GM20000 (cell line): ENCODE measurements around the gene PNLIPRP2.

Source experiments
- DNase-seq: peaks from one replicate; pipeline ENCODE4 v3.0.0; 2012; ENCODE audit warnings: low spot score
- TF ChIP-seq, protein P1 (sequence below): IDR thresholded peaks from 2 replicates; pipeline ENCODE4 v1.5.1; 2012; ENCODE audit warnings: mild to moderate bottlenecking, control low read depth; ENCODE audit errors: extremely low read depth, missing control alignments

The PNLIPRP2 gene

DNA sequence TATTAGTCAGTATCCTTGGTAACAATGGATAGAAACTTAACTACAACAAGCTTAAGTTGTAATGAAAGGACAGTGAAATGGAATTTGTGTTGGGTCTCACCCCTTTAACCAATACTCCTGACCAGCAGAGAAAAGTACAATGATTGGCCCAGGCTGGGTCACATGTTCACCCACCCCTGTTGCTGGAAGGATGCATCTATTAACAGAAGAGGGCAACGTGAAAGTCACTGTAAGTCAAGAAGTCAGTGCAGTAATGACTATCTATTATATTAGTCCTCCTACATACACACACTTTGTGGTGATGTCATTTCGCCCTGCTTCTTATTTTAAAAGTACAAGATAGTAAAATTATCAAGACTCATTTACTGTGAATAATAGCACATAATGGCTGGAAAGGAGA lies 16.2 kb downstream of the PNLIPRP2 start:
- no peak for DNase-seq
- TF ChIP-seq, protein P1, sequence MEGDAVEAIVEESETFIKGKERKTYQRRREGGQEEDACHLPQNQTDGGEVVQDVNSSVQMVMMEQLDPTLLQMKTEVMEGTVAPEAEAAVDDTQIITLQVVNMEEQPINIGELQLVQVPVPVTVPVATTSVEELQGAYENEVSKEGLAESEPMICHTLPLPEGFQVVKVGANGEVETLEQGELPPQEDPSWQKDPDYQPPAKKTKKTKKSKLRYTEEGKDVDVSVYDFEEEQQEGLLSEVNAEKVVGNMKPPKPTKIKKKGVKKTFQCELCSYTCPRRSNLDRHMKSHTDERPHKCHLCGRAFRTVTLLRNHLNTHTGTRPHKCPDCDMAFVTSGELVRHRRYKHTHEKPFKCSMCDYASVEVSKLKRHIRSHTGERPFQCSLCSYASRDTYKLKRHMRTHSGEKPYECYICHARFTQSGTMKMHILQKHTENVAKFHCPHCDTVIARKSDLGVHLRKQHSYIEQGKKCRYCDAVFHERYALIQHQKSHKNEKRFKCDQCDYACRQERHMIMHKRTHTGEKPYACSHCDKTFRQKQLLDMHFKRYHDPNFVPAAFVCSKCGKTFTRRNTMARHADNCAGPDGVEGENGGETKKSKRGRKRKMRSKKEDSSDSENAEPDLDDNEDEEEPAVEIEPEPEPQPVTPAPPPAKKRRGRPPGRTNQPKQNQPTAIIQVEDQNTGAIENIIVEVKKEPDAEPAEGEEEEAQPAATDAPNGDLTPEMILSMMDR = no peak

DNA sequence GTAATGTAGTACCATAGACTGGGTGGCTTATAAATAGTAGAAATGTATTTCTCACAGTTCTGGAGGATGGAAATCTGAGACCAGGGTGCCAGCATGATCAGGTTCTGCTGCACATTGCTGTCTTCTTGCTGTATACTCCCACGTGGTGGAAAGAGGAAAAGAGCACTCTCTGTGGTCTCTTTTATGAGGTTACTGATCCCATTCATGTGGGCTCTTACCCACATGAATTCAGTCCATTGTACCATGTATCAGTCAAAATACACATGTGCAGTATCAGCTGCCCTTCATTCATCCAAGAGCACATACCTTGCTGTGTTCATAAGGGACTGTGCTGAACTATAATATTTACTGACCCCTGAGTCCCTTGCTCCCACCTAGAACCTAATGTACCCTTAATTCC lies 17.1 kb downstream of the PNLIPRP2 start:
- no peak for DNase-seq
- TF ChIP-seq, protein P1 = no peak

GRCh38 chr10:116646502-116646901 lies 25.7 kb downstream of the PNLIPRP2 start:
- no peak for DNase-seq
- TF ChIP-seq, protein P1 = no peak

GRCh38 chr10:116648903-116649302 lies 28.1 kb downstream of the PNLIPRP2 start:
- no peak for DNase-seq
- TF ChIP-seq, protein P1 = no peak

- TF ChIP-seq, protein P1 = no peak
- no peak for DNase-seq
These were observed 33.1 kb downstream of the PNLIPRP2 start for GRCh38 chr10:116653885-116654284.

DNA sequence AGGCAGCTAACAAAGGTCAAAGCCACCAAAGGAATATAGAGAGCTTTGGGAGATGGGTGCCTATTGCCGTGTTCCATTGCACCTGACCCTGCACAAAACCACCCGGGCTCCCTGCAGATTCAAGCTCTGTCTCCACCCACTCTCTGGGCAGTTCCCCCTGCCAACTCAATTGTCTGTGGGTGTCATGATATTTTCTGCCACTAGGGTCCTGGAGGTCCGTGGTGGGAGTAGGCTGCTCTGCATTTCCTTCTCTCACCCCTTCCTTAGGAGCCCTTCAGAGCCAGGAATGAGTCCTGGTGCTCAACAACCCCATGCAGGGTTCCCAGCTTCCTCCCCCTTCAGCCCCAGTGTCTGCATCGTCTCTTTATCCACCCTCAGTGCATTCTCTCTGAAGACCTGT lies 34.1 kb downstream of the PNLIPRP2 start:
- TF ChIP-seq, protein P1 = no peak
- no peak for DNase-seq

- DNase-seq = no peak
- TF ChIP-seq, protein P1 = no peak
These were observed 34.8 kb downstream of the PNLIPRP2 start for GRCh38 chr10:116655568-116655967.
